HepG2 (cell line): ENCODE measurements around the gene SENP5. TPM values are rescaled to one million over a fixed set of nuclear protein-coding genes. Genes with fewer than 3 reads are reported as not detected.
A peak's percentile ranks its signal among the peaks of the same experiment; 100 is the strongest.

Source experiments
- ATAC-seq: fragments of 200-7000 bp; cut with Tn5 transposase; 3 replicates; pipeline ENCODE4 v1.9.1; 2020; ENCODE audit warnings: mild to moderate bottlenecking, moderate library complexity
- BruUV-seq: library from RNA; stranded (reverse); fragments of 400-500 nt; replicated peaks from 2 replicates; lab custom pipeline; 2021; lab: Mats Ljungman, UMichigan
- CTCF ChIA-PET: fragments of 300-600 bp; formaldehyde crosslinking; extraction: SDS; loops from one replicate; lab custom pipeline; 2021; ENCODE audit warnings: low total read pairs, inconsistent platforms, low intra/inter-chr PET ratio; lab: Yijun Ruan, JAX
- POLR2A ChIA-PET: fragments of 350-600 bp; sonication (Branson Sonifier 250); formaldehyde crosslinking; loops from one replicate; lab custom pipeline; 2020; ENCODE audit warnings: antibody characterized with exemption, inconsistent platforms; lab: Yijun Ruan, JAX
- DNase-seq: peaks from one replicate; pipeline ENCODE4 v3.0.0-alpha.2; 2015; ENCODE audit warnings: low spot score
- FAIRE-seq: peaks from 3 replicates; lab custom pipeline; 2011; peaks lifted over from hg19 to GRCh38; lab: Jason Lieb, UNC
- H2AFZ ChIP-seq: one replicate; pipeline ENCODE4 v1.6.1; 2011; ENCODE audit warnings: low read length, inconsistent platforms
- H3K27ac ChIP-seq: fragments of 300-600 bp; 3 replicates; pipeline ENCODE4 v1.8.0; 2011; ENCODE audit warnings: mixed run types, mild to moderate bottlenecking, mixed read lengths, low read length, inconsistent platforms; ENCODE audit not compliant: insufficient read depth; ENCODE audit errors: extremely low read length
- H3K27me3 ChIP-seq, 2 experiments: fragments of 200-600 bp in 1 of 2; 2 replicates in 1 of 2; 3 replicates in 1 of 2; pipeline versions ENCODE4 v1.6.0 to v1.8.0; 2011; ENCODE audit warnings: low read length in 2 of 2, mild to moderate bottlenecking in 2 of 2, moderate library complexity in 2 of 2, inconsistent platforms in 1 of 2; ENCODE audit not compliant: insufficient read depth in 2 of 2, control insufficient read depth in 1 of 2
- H3K36me3 ChIP-seq, 2 experiments: fragments of 200-600 bp in 1 of 2; replicated peaks in 1 of 2; 2 replicates in 1 of 2; 3 replicates in 1 of 2; pipeline versions ENCODE4 v1.5.1 to v1.8.0; 2011; ENCODE audit warnings: low read length in 2 of 2, inconsistent platforms in 1 of 2; ENCODE audit not compliant: insufficient read depth in 2 of 2, control insufficient read depth in 1 of 2
- H3K4me1 ChIP-seq: 2 replicates; pipeline ENCODE4 v1.5.1; 2012; ENCODE audit warnings: low read length, inconsistent platforms; ENCODE audit not compliant: insufficient read depth
- H3K4me2 ChIP-seq: 2 replicates; pipeline ENCODE4 v1.6.0; 2011; ENCODE audit warnings: low read depth, low read length, inconsistent platforms
- H3K4me3 ChIP-seq, 3 experiments: fragments of 200-600 bp in 1 of 3; sonication (generic), shearing (Covaris generic) in 1 of 3; replicated peaks in 1 of 3; 2 replicates each; pipeline ENCODE4 v1.5.1; 2011 to 2016; ENCODE audit warnings: low read length in 3 of 3, inconsistent platforms in 2 of 3, low read depth in 2 of 3, mild to moderate bottlenecking in 2 of 3, control low read depth in 1 of 3, mixed read lengths in 1 of 3; ENCODE audit not compliant: insufficient read depth in 1 of 3
- H3K79me2 ChIP-seq: one replicate; pipeline ENCODE4 v1.6.1; 2011; ENCODE audit warnings: low read length, inconsistent platforms; ENCODE audit not compliant: insufficient read depth
- H3K9ac ChIP-seq: 2 replicates; pipeline ENCODE4 v1.6.0; 2011; ENCODE audit warnings: mild to moderate bottlenecking, low read depth, low read length, inconsistent platforms; ENCODE audit not compliant: insufficient read depth
- H3K9me3 ChIP-seq: 2 replicates; pipeline ENCODE4 v1.5.1; 2012; ENCODE audit warnings: mild to moderate bottlenecking, low read length
- H4K20me1 ChIP-seq: 2 replicates; pipeline ENCODE4 v1.6.0; 2011; ENCODE audit warnings: inconsistent platforms, mild to moderate bottlenecking, low read length, moderate library complexity; ENCODE audit not compliant: insufficient read depth
- BRCA1 ChIP-seq: sonication (generic); formaldehyde crosslinking; IDR thresholded peaks from 2 replicates; pipeline ENCODE4 v1.4.0; 2020; ENCODE audit warnings: missing genetic modification reagents
- CBX1 ChIP-seq: IDR thresholded peaks from one replicate; pipeline ENCODE4 v1.6.1; 2016; ENCODE audit warnings: antibody characterized with exemption, low read depth
- ETV6 ChIP-seq: sonication (generic); formaldehyde crosslinking; conservative IDR thresholded peaks from 2 replicates; pipeline ENCODE4 v1.4.0; 2020; ENCODE audit warnings: missing genetic modification reagents
- FIP1L1 ChIP-seq: fragments of 200-400 bp; formaldehyde crosslinking; IDR thresholded peaks from 2 replicates; pipeline ENCODE4 v1.6.1; 2018; ENCODE audit warnings: low read depth, mild to moderate bottlenecking, low read length, moderate library complexity, borderline replicate concordance; ENCODE audit not compliant: insufficient read depth
- GATAD2A ChIP-seq: IDR thresholded peaks from 2 replicates; pipeline ENCODE4 v1.6.1; 2016
- IKZF1 ChIP-seq: fragments of 450-650 bp; IDR thresholded peaks from 2 replicates; pipeline ENCODE4 v1.7.1; 2016
- KDM5A ChIP-seq: fragments of 200-600 bp; sonication (generic); IDR thresholded peaks from 2 replicates; pipeline ENCODE4 v1.7.0; 2018; ENCODE audit warnings: antibody characterized with exemption, mild to moderate bottlenecking, low read length, borderline replicate concordance
- KMT2B ChIP-seq: IDR thresholded peaks from 2 replicates; pipeline ENCODE4 v1.6.1; 2016; ENCODE audit warnings: missing genetic modification reagents, missing compliant biosample characterization
- MED1 ChIP-seq: sonication (generic); formaldehyde crosslinking; IDR thresholded peaks from 2 replicates; pipeline ENCODE4 v1.4.0; 2020; ENCODE audit warnings: missing genetic modification reagents
- RBFOX2 ChIP-seq: fragments of 200-400 bp; formaldehyde crosslinking; IDR thresholded peaks from 2 replicates; pipeline ENCODE4 v1.6.1; 2017; ENCODE audit warnings: low read depth, mild to moderate bottlenecking, low read length
- RBM22 ChIP-seq: fragments of 200-400 bp; formaldehyde crosslinking; optimal IDR thresholded peaks from 2 replicates; pipeline ENCODE3; 2017; ENCODE audit warnings: mild to moderate bottlenecking, low read length, moderate library complexity
- SIN3B ChIP-seq: fragments of 150-350 bp; IDR thresholded peaks from 2 replicates; pipeline ENCODE4 v1.6.1; 2014; ENCODE audit warnings: low read length
- TCF7L2 ChIP-seq: IDR thresholded peaks from 2 replicates; pipeline ENCODE4 v1.6.1; 2011; ENCODE audit warnings: mild to moderate bottlenecking, low read depth, low read length, moderate library complexity
- ZBTB4 ChIP-seq: sonication (generic); formaldehyde crosslinking; IDR thresholded peaks from 2 replicates; pipeline ENCODE4 v1.4.0; 2020; ENCODE audit warnings: missing genetic modification reagents, mild to moderate bottlenecking, borderline replicate concordance
- ZNF205 ChIP-seq: IDR thresholded peaks from 2 replicates; pipeline ENCODE4 v1.6.1; 2018; ENCODE audit warnings: missing biosample characterization, missing genetic modification reagents
- ZNF232 ChIP-seq: sonication (generic); formaldehyde crosslinking; IDR thresholded peaks from 2 replicates; pipeline ENCODE4 v1.4.0; 2020; ENCODE audit warnings: missing genetic modification reagents, borderline replicate concordance
- ZNF263 ChIP-seq: sonication (generic); formaldehyde crosslinking; IDR thresholded peaks from 2 replicates; pipeline ENCODE4 v1.4.0; 2020; ENCODE audit warnings: missing genetic modification reagents
- ZNF430 ChIP-seq: sonication (generic); formaldehyde crosslinking; IDR thresholded peaks from 2 replicates; pipeline ENCODE4 v1.9.0; 2021; ENCODE audit warnings: mild to moderate bottlenecking, missing genetic modification reagents
- ZNF510 ChIP-seq: sonication (generic); formaldehyde crosslinking; IDR thresholded peaks from 2 replicates; pipeline ENCODE4 v1.4.0; 2020; ENCODE audit warnings: low read depth, mild to moderate bottlenecking, missing genetic modification reagents
- ZNF556 ChIP-seq: sonication (generic); formaldehyde crosslinking; IDR thresholded peaks from 2 replicates; pipeline ENCODE4 v1.4.0; 2020; ENCODE audit warnings: mild to moderate bottlenecking, missing genetic modification reagents, borderline replicate concordance
- ZNF572 ChIP-seq: sonication (generic); formaldehyde crosslinking; IDR thresholded peaks from 2 replicates; pipeline ENCODE4 v1.5.1; 2020; ENCODE audit warnings: mild to moderate bottlenecking, missing genetic modification reagents
- ZNF703 ChIP-seq: sonication (generic); formaldehyde crosslinking; IDR thresholded peaks from 2 replicates; pipeline ENCODE4 v1.5.1; 2020; ENCODE audit warnings: missing genetic modification reagents, mild to moderate bottlenecking, moderate library complexity, borderline replicate concordance
- ZNF747 ChIP-seq: sonication (generic); formaldehyde crosslinking; IDR thresholded peaks from 2 replicates; pipeline ENCODE4 v1.8.1; 2023; ENCODE audit warnings: missing genetic modification reagents, mild to moderate bottlenecking, borderline replicate concordance
- ZNF777 ChIP-seq: sonication (generic); formaldehyde crosslinking; IDR thresholded peaks from 2 replicates; pipeline ENCODE4 v1.4.0; 2020; ENCODE audit warnings: missing genetic modification reagents
- WGBS: methylation state at CpG from one replicate; pipeline ENCODE4 v1.1.6; 2017; ENCODE audit warnings: low lambda C conversion rate; 5-methylcytosine and 5-hydroxymethylcytosine counted together
- in situ Hi-C: cut with HindIII; loops from 2 replicates; pipeline ENCODE4 v1.10.0; 2017; ENCODE audit warnings: low pct_unique_long_range_greater_than_20kb; ENCODE audit not compliant: extremely low pct_ligation_motif_present
- intact Hi-C: fragments of 100-400 bp; cut with micrococcal nuclease; formaldehyde crosslinking; loops from one replicate; pipeline ENCODE4 v1.10.0; 2022; ENCODE audit not compliant: unreplicated experiment
- polyA plus RNA-seq, 8 experiments: library from polyadenylated mRNA; depleted of rRNA in 3 of 8; stranded (reverse) in 7 of 8; unstranded in 1 of 8; fragments of >200 nt; fragmentation: Illumina TruSeq in 4 of 8; extraction: Trizol in 4 of 8; gene quantifications; 2 replicates each; pipeline versions ENCODE4 v1.2.1 to v1.2.3, GENCODE V29; 2011 to 2016; ENCODE audit warnings: low read depth in 4 of 8, missing spikeins in 1 of 8, mixed read lengths in 1 of 8; ENCODE audit not compliant: insufficient read depth in 1 of 8
- total RNA-seq, 5 experiments: library from RNA; depleted of rRNA; stranded (reverse); fragments of >200 nt; fragmentation: Illumina TruSeq; extraction: Trizol; gene quantifications; 2 replicates each; pipeline ENCODE4 v1.2.3, GENCODE V29; 2016; ENCODE audit warnings: low read depth in 1 of 5

The SENP5 gene
- total and polyA plus RNA-seq, 2 of the 13 experiments (the other 11 are each of a cell fraction or from before 2014, with no cell fraction given): 17.6 to 30.9 TPM

- no peak for TF ChIP-seq TCF7L2
- TF ChIP-seq CBX1: peak; percentile 36
- no peak for TF ChIP-seq ZBTB4 (CRISPR knock-in tag)
- 0 out of 2 replicates have a peak, but pooled peaks have one; percentile 12 for TF ChIP-seq BRCA1 (CRISPR knock-in tag)
- no peak for TF ChIP-seq ZNF703 (CRISPR knock-in tag)
- TF ChIP-seq ZNF510 (CRISPR knock-in tag): 0 out of 2 replicates have a peak, but pooled peaks have one; percentile 20
- TF ChIP-seq ZNF205 (CRISPR knock-in tag): peak; percentile 26; the same call in 1 of the 2 replicates
- TF ChIP-seq ZNF777 (CRISPR knock-in tag): no peak
- TF ChIP-seq, all 625 proteins: peak for 28
Measured at GRCh38 chr3:196962930-196963630, 95.4 kb downstream of the SENP5 start (continued).

- no peaks in the 10 kb centered on the region for H3K27me3 ChIP-seq
- intact Hi-C loops: no loop called here
- FAIRE-seq (no peak), ATAC-seq (no peak), DNase-seq (no peak)
- ChIA-PET POLR2A (no interaction called here), CTCF (no interaction called here)
- no peak overlapping the region for H2AFZ ChIP-seq
- H3K79me2 ChIP-seq: peaks cover 42% of the 10 kb centered on the region
- no peaks in the 10 kb centered on the region for H4K20me1 ChIP-seq
- H3K9ac ChIP-seq: no peak overlapping the region
- in situ Hi-C loops: no loop called here
- H3K4me1 ChIP-seq: peaks cover 92% of the 10 kb centered on the region
- no peaks in the 10 kb centered on the region for H3K9me3 ChIP-seq
- peak overlapping the region; percentile 76 for H3K27ac ChIP-seq
- peak overlapping the region; percentile 62 for H3K4me2 ChIP-seq
- peaks cover 6 to 25% of the 10 kb centered on the region in 2 experiments for H3K36me3 ChIP-seq
- H3K4me3 ChIP-seq: no peak overlapping the region
- no TSS peak for BruUV-seq
- 80% methylated on average over 2 of the region's 2 CpGs for WGBS
- TF ChIP-seq ETV6 (CRISPR knock-in tag) (no peak), ZNF263 (no peak), KMT2B (no peak), IKZF1 (no peak), ZNF572 (CRISPR knock-in tag) (no peak), KDM5A (no peak), MED1 (CRISPR knock-in tag) (0 out of 2 replicates have a peak, but pooled peaks have one; percentile 39), ZNF232 (no peak), ZNF430 (CRISPR knock-in tag) (no peak), RBM22 (peak; percentile 85), GATAD2A (CRISPR knock-in tag) (no peak), SIN3B (no peak), RBFOX2 (peak; percentile 73), ZNF556 (no peak), ZNF747 (CRISPR knock-in tag) (no peak), FIP1L1 (0 out of 2 replicates have a peak, but pooled peaks have one; percentile 61)
Measured at GRCh38 chr3:196963631-196963953, 95.9 kb downstream of the SENP5 start.
